HG02885 (cell line): Measurements from ENCODE around the gene LIME1.
"Not testable (repeated sequence)": the region's sequence is repeated elsewhere in the genome, so short reads cannot be mapped to it uniquely, and the experiment has no call there.

ENCODE experiments used
- ATAC-seq: cut with Tn5 transposase; IDR thresholded peaks from one replicate; pipeline ENCODE4 v1.9.1; 2021; ENCODE audit warnings: mild to moderate bottlenecking; ENCODE audit not compliant: unreplicated experiment, poor library complexity

Gene LIME1

GRCh38 chr20:63767886-63768285 is 31.4 kb downstream of the LIME1 start:
- ATAC-seq: no peak

DNA sequence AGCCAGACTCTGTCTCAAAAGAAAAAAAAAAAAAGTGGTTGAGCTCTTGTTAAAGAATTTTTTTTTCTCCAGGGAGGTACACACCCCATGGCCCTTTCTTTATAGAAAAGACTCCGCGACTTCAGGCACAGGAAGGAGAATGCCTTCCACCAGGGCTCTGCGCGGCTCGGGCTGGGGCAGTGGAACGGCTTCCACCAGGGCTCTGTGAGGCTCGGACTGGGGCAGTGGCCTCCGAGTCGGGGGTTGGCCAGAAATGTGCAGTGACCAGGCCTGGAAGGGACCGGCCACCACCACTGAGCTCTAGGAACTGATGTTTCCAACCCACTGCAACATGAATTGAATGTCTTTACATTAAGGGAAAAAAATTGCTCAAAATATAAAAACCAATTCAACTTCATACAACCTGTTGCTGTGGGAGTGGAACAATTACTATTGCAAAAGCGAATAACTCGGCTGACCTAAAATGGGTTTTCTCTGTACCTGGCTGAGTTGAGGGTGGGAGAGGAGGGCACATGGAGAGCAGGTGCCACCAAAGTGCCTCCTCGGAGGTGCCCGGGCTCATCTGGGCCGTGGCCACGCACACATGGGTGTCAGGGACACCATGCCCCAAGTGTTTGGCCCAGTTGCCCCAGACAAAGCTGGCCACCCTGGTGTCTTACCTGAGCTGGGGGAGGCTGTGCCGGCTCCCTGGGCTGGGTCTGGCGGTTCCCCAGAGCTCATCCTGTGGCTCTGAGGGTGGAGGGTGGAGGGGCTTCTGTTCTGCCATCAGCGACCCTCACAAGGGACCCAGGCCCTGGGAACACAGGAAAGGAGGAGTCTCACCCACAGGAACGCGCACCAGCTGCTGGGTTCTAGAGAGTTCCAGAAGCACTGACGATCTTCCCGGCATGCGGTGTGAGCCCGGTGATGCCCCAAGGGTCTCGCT is 32.4 kb downstream of the LIME1 start:
- ATAC-seq: no peak

GRCh38 chr20:63769891-63770474 is 33.5 kb downstream of the LIME1 start:
- ATAC-seq: no peak

DNA sequence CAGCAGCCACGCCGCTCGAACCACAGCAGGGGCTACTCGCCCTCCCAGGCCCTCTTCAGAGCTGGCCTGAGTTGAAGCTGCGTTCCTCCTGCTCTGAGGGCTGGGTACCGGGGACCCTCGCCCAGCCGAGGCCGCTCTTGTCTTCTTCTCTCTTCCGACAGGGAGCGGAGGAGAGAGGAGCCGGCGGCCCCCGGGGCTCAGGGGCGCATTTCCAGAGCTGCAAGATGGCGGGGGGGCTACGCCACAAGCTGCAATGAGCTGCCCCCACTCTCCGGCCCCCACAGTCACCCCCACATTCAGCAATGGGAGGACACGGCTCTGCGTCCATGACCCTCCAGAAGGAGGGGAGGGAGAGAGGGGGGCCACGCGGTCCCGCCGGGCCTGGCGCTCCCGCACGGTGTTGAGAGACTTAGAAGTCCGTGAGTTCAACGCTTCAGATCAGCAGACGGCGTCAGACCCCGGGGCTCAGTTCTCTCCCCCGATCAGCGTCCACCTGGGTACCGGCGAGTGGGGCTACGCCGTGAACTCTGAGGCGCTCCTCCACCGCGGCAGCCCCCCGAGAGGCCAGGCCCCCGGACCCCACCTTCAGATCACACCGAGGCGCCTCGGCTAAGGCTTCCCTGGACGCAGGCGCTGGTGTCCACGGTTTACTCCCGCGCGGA is 34.7 kb downstream of the LIME1 start:
- ATAC-seq: no peak

GRCh38 chr20:63772781-63773518 is 36.5 kb downstream of the LIME1 start:
- no peak for ATAC-seq

DNA sequence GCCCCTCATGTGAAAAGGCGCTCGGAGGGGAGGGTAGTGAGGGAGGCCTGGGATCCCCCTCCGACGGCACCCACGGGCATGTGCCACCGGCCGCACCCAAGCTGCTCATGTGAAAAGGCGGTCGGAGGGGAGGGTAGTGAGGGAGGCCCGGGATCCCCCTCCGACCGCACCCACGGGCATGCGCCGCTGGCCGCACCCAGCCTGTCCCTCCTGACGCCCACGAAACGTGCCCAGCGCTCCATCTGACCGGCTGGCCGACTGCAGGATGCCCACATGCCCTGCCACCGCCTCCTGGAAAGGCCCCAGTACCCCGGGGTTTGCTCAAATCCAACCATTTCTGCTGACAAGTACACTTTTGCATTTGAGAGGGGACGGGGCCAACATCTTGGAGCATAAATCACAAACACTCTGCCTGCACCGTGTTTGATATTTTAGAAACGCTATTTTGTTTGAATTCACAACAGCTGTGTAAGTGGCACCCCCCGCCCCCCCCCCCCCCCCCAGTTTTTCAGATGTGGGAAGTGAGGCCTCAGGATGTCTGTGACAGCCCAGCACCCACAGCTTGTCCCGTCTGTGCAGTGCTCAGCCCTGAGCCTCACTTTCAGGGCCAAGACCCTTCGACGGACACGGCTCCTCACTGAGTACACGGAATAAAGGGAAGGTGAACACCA is 37.2 kb downstream of the LIME1 start:
- ATAC-seq: no peak

- ATAC-seq: no peak
Measured at GRCh38 chr20:63774306-63774705, 37.8 kb downstream of the LIME1 start.

- no peak for ATAC-seq
Measured at GRCh38 chr20:63775096-63775978, 38.9 kb downstream of the LIME1 start.

- not testable (repeated sequence) for ATAC-seq
Measured at GRCh38 chr20:63776875-63777274, 40.4 kb downstream of the LIME1 start.

DNA sequence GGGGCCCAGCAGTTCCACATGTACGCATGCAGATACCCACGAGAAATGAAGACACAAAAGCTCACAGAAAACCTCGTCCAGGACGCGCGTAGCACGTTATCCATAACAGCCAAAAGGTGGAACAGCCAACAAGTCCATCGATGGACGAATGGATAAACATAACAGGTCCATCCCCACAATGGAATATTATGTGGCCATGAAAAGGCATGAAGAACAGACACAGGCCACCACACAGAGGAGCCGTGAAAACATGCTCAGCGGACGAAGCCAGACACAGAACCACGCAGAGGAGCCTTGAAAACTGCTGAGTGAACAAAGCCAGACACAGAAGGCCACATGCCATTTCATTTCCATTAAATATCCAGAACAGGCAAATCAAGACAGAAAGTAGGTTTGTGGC is 41.1 kb downstream of the LIME1 start:
- ATAC-seq: no peak

GRCh38 chr20:63778034-63778752 is 41.7 kb downstream of the LIME1 start:
- ATAC-seq: no peak

DNA sequence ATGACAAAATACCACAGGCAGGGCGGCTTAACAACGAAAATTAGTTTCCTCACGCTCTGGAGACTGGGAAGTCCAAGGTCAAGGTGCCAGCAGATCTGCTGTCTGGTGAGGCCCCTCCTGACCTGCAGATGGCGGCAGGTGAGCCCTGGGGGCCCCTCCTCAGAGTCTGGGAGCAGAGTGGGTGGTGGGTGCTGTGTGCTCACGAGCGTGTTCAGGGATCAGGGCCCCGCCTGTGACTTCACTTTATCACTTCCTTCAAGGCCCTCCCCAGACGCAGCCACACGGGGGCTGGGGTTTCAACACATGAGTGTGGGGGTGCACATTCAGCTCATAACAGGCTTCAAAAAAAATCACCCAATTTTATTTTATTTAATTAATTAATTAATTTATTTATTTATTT is 42.4 kb downstream of the LIME1 start:
- no peak for ATAC-seq

DNA sequence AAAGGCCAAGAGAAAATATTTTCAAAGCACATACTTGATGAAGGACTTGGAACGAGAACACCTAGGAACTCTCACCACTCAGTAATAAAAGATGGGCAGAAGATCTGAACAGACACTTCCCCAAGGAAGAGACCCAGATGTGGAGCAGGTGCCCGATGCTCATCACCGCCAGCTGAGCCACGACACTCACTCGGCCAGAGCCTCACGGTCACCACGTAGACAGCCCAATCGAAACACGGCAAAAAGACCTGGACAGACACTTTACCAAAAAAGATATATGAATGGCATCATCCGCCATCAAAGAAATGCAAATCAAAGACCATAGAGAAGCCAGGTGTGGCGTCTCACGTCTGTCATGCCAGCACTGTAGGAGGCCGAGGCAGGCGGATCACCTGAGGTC is 44.7 kb downstream of the LIME1 start:
- no peak for ATAC-seq

DNA sequence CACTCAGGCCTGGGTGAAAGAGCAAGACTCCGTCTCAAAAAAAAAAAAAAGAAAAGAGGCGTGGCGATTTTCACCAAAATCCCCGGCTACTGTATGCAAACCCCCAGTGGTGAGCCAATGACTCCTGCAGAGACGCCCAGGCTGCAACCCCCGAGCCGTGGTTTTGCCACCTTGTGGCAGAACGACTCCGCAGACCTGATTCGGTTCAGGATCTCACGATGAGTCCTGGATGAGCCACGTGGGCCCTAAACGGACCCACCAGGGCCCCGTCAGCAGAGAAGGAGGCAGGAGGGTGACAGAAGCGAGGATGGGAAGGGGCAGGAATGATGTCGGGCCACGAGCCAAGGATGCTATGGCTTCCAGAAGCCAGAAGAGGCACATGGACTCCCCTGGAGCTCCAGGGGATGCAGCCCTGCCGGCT is 45.6 kb downstream of the LIME1 start:
- ATAC-seq: no peak

- ATAC-seq: no peak
Measured at GRCh38 chr20:63782521-63782971, 46.1 kb downstream of the LIME1 start.

- no peak for ATAC-seq
Measured at GRCh38 chr20:63783970-63784369, 47.5 kb downstream of the LIME1 start.

GRCh38 chr20:63785691-63786131 is 49.2 kb downstream of the LIME1 start:
- no peak for ATAC-seq

- ATAC-seq: no peak
Measured at GRCh38 chr20:63787302-63787701, 50.8 kb downstream of the LIME1 start.
